IPS-18c (cell line): ENCODE data around the gene EDAR.

ENCODE experiments used
- H3K4me3 ChIP-seq: 2 replicates; pipeline ENCODE4 v1.7.0; 2013; ENCODE audit warnings: low read depth, mild to moderate bottlenecking, low read length, moderate library complexity; ENCODE audit not compliant: insufficient read depth
- H3K9me3 ChIP-seq: one replicate; pipeline ENCODE4 v1.6.1; 2013; ENCODE audit warnings: mild to moderate bottlenecking, low read length, moderate library complexity; ENCODE audit not compliant: control insufficient read depth, insufficient read depth

The EDAR gene

DNA sequence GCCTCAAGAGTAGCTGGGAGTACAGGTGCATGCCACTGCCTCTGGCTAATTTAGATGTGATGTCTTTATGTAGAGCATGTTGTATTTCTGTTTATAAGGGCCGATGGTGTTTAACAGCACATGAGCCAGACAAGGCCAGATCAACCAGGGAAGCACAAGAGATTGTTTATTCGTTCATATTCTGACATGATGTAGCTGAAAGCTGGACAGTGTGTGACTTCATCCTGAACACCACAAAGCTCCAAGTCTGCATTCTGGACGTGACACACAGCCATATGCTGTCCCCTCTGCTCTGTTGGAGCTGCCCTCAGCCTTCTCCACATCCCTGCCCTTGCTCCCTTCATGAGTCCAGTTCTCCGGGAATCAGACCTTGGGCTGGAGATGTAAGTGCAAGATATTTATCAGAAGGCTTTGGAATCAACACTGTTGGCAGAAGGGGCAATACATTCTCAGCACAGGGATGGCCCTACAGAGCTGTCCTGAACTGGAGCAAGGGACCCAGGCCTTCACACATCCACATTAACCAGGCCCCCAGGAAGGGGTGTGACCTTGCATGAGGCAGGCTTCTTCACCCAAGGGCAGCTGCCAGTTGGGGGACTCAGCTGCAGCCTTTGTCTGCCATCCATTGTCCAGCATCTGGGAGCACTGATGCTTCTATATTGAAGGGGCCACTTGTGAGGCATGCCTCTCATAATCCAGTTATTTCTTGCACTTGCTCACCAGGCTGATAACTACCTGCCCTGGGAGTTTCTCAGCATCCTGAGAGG lies 38.5 kb downstream of the EDAR start:
- peaks cover 6% of the 10 kb centered on the region for H3K9me3 ChIP-seq
- H3K4me3 ChIP-seq = no peak overlapping the region

DNA sequence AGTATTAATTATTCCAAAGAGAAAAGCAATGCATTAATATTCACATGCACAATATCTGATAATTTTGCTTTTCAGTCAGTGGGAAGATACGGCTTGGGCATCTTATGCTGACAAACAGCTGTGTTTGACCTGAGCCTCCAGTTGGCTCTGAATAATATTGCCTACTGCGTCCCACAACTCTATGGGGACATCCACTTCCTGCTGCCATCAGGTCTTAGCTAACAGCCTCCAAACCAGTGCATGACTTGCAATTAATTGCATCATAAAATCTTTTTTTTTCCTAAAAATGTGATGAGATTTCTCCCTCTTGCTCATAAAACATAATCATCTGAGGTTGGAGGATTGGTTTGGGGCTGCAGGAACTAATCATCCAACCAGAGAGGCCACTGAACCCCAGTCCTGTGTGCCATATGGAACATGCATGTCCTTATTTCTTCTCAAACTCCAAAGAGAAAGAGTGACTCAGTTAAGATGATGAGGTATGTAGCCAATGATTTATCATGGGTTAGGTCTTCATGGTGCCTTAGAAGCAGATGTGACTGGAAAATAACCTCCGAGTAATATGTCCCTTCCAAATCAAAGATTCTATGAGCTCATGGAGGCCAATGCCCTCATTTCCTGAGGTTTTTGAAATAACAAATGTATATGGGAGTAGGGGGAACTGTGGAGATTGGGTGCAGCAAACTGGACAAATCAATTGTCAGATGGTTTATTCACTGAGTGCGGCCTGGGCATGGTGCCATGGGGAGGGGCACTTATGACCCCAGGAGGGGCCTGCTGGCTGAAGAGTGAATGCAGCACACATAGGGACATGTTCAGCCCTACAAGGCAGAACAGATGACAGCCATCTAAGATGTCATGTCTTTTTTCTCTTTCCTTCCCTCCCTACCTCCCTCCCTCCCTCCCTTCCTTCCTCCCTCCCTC lies 39.4 kb downstream of the EDAR start:
- Histone ChIP-seq H3K4me3 (no peak overlapping the region), H3K9me3 (peaks cover 6% of the 10 kb centered on the region)

DNA sequence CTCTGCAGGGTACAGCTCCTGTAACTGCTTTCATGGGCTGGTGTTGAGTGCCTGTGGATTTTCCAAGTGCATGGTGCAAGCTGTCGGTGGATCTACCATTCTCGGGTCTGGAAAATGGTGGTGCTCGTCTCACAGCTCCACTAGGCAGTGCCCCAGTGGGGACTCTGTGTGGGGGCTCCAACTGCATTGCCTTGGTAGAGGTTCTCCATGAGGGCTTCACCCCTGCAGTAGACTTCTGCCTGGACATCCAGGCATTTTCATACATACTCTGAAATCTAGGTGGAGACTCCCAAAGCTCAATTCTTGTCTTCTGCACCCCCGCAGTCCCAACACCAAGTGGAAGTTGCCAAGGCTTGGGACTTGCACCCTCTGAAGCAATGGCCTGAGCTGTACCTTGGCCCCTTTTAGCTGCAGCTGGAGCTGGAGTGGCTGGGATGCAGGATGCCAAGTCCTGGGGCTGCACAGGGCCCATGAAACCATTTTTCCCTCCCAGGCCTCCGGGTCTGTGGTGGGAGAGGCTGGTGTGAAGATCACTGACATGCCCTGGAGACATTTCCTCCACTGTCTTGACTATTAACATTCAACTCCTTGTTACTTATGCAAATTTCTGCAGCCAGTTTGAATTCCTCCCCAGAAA lies 41.6 kb downstream of the EDAR start:
- Histone ChIP-seq H3K4me3 (no peak overlapping the region), H3K9me3 (peaks cover 6% of the 10 kb centered on the region)

DNA sequence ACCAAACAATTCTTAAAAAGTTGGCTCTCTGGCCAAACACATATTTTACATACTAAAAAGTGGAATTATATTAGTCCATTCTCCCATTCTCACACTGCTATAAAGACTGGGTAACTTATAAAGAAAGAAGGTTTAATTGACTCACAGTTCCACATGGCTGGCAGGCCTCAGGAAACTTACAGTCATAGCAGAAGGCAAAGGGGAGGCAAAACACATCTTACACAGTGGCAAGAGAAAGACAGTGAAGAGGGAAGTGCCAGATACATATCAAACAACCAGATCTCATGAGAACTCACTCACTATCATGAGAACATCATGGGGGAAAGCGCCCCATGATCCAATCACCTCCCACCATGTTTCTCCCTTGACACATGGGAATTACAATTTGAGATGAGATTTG lies 42.6 kb downstream of the EDAR start:
- Histone ChIP-seq H3K9me3 (peaks cover 6% of the 10 kb centered on the region), H3K4me3 (no peak overlapping the region)

DNA sequence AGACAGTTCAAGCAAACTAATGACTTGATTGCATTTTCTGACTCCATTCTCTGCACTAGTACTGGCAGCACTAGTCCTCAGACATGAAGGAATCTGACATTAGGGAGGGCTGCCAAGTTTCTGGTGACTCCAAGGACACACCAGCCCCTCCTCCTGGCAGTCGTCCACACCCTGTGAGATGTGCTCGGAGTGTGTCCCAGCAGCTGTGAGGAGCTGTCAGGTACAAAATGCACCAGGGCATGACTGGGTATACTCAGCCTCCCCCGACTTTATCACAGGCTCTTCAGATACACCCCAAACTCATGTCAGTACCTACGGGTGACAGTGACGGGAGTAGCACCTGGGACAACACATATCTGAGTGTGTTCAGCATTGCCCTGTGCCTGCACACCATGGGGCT lies 43.1 kb downstream of the EDAR start:
- Histone ChIP-seq H3K4me3 (no peak overlapping the region), H3K9me3 (peaks cover 6% of the 10 kb centered on the region)

DNA sequence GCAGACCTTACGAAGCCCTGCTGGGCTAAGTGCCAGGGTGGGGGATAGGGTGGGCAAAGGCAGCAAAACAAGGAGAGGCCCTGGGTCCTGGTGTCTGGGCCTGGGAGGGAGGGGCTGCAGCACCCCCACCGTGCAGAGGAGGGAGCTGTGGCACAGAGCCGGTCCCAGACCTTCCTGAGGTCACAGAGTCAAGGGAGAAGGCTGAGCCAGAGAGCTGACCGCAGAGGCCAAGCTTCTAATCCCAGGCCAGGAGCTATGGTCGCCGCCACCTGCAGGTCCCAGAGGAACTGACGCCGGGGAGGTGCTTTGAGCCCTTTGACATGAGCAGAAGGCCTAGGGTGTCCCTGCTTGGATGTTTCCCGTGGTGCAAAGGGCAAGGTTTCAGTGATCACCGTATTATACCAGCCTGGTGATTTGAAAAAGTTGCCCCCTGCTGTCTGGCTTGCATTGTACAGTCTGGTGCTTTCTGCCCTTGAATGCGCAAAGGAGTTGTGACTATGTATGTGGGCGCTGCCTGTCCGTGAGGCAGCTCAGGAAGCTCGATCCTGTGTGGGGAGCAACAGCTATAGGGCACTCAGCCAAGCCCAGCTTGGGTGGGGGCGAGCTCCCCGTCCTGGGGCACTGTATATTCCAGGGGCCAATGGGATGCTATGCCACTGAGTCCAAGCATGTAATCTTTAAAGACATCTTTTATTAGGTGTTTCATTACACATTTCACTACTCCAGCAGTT lies 44.3 kb downstream of the EDAR start:
- H3K4me3 ChIP-seq = no peak overlapping the region
- peaks cover 6% of the 10 kb centered on the region for H3K9me3 ChIP-seq

DNA sequence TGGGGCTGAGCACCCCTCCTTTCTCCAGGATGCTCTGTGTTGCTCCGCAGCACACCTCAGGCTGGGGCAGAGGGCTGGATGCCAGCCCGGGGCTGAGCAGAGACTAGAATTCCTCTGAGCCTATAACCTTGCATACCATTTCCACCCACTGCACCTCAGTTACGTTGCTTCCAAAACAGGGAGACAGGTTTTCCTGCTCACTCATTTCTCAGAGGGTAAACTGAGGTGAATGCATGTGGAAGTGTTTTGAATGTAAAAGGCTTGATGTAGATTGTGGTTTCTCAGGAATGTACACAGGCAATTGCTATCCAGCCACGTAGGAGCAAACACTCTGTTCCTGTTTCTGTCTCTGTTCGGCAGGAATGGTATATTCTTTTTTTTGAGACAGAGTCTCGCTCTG lies 45.3 kb downstream of the EDAR start:
- Histone ChIP-seq H3K4me3 (no peak overlapping the region), H3K9me3 (peaks cover 6% of the 10 kb centered on the region)

DNA sequence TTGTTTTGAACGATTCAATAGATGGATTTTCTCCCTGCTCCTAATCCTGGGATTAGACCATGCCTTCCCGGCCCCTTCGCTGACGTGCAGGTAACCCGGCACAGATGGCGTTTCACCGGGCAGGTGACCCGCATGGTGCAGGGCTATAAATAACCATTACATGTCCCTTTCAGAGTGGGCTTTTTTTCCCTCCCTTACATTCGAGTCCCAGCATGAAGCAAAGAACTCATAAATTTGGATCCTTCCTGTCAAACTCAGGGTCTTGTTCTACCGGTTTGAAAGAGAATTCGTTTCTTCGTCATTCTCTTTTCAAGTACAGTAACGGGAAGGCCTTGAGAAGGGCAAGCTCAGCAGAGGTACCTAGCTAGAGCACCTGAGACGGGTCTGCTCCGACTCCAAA lies 46.1 kb downstream of the EDAR start:
- H3K9me3 ChIP-seq = peaks cover 6% of the 10 kb centered on the region
- H3K4me3 ChIP-seq = no peak overlapping the region

DNA sequence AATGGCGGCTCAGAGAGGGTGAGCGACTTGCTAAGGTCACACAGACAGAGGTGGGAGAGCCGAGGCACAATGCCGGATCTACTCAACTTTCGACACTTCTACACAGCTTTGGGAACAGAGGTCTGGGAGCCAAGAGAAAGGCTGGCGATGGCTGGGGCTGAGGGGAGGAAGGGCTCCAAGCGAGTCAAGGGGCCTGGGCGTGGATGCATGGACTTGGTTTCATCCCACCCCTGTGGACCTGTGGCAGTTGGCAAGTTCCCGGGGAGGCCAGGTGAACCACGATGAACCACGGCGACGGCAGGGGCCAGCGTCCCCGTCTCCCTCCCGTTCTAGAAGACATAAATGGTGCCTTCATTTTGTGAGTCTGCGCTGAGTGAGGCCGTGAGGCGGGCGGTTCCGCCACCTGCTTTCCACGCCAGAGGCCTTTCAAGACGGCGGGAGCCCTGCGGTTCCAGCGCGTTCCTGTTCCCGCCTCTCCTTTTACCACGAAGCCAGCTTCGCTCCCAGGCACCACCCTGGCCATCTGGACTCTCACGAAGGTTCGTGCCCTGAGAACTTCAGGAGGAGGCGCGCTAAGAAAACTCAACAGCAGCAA lies 46.7 kb downstream of the EDAR start:
- H3K4me3 ChIP-seq = no peak overlapping the region

DNA sequence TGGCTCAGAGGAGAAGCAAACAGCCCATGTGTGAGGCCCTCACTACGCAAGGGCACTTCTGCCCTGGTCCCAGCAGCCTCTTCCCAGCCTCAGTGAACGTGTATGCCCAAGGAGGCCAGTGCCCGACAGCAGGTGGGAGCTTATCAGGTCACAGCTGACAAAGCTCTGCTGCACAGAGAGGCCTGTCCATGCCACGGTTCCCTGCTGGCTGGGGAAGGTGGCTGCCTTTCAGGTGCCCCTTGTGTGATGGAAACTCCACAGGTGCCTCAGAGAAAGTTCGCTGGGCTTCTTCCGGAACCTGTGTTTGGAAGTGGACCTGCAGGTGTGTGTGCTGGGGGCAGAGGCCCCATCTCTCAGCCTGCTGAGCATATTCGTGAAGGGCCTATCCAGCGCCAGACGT lies 47.3 kb downstream of the EDAR start:
- Histone ChIP-seq H3K4me3 (no peak overlapping the region), H3K9me3 (peaks cover 4% of the 10 kb centered on the region)

More for the DNA sequence above, 46.7 kb downstream of the EDAR start:
- peaks cover 4% of the 10 kb centered on the region for H3K9me3 ChIP-seq

DNA sequence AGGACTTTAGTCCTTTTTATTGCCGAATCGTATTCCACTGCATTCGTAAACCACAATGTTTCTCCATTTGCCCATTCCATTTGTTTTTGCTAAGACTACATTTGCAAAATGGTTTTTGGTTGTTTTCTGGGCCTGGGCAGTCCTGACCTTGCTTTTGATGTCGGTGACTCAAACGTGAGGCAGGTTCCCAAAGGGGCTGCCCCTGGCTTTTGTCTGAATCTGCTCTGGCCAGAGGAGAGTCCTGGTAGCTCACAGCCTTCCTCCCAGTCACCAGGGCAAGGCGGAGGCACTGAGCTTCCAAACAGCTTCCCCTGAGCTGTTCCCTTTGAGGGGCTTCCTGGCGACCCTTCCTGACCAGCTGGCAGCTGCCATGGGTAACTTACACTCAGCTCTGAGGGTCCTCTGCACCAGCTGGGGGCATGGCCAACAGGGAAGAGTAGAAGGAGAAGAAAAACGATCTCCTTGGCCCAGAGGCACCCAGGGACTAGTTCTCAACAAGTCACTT lies 47.8 kb downstream of the EDAR start:
- no peak overlapping the region for H3K4me3 ChIP-seq
- peaks cover 4% of the 10 kb centered on the region for H3K9me3 ChIP-seq

DNA sequence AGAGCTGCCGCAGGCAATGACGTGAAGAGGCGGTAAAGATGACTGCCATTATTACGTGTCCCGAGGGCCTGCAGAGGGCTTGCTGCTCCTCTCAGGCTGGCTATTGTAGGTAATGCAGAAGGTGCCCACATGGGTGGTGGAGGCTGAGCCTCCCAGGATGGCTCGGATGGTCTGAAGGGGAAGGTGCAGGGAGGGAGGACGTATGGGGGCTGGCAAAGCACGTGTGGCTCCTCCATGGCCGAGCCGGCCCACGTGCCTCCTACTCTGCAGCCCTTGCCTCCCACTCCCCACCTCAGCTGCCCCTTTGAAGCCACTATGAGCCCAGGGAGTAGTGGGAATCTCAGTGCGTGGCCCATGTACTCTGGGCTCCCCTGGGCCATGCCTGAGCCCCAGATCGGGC lies 48.9 kb downstream of the EDAR start:
- no peak overlapping the region for H3K4me3 ChIP-seq
- no peaks in the 10 kb centered on the region for H3K9me3 ChIP-seq

DNA sequence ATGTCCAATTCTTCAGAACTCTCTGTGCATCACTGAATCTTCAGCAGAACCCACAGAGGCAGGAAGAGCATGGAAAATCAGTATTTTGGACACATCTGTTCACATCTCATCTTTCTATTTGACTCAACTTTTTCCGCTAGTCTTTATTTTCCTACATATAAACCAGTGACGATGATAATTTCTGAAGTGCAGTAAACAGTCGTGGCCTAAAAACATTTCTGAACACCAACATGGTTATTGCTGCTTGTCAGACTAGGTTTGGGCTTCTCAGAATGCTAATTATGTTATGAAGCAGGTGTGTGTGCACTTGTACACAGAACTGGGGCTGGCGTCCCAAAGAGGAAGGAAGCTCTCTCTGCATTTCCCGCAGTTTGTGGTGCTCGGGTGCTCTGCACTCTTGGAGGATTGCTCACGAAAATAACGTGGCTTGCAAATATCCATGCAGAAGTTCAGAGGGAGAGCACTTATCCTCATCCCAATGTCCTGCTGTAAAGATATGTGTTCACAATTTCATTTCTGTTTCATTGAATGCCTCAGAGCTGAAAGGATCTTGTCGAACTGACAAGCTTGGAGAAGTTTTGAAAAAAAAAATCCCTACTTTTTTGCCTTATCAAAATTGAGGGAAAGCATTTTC lies 50.8 kb downstream of the EDAR start:
- H3K4me3 ChIP-seq = no peak overlapping the region

DNA sequence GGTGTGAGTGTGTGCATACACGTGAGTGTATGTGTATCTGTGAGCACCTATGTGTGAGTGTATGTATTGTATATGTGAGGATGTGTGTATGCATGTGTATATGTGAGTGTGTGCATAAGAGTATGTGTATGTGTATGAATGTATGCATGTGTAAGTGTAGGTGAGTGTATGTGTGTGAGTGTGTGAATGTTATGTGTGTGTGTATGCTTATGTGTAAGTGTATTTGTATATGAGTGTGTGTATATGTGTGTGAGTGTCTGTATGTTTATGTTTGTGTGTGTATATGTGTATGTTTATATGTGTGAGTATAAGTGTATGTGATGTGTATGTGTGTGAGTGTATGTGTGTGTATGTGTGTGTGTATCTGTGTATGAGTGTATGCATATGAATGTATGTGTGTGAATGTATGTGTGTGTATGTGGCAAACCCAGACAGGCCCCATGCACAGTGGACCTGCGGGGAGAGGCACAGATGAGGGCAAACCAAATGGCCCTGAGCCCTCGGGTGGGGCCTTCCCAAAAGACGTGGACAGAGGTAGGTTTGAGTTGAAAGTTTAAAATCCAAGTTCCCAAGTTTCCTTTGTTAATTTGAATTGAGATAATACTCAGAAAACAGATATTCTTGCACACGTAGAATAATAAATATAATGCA lies 51.5 kb downstream of the EDAR start:
- no peak overlapping the region for H3K4me3 ChIP-seq
- H3K9me3 ChIP-seq = peaks cover 2% of the 10 kb centered on the region

More for the DNA sequence above, 50.8 kb downstream of the EDAR start:
- H3K9me3 ChIP-seq = peaks cover 2% of the 10 kb centered on the region

DNA sequence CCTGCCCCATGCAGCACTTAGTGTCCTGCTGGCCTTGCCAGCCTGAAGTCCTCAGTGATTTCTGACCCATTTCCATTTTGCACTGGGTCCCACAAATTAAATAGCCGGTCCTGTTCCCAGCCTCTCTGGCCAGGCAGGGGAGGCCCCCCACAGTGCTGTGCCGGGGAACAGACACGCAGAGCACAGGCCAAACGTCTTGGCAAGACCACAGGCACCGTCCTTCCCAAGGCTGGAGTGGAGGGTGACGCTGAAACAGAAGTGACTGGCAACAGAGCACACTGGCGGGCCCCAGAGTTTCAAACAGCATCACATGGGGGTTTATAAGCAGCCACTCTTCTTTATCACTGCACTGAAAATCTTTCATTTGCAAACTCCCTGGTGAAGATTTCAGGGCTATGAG lies 52.2 kb downstream of the EDAR start:
- Histone ChIP-seq H3K4me3 (no peak overlapping the region), H3K9me3 (peaks cover 2% of the 10 kb centered on the region)
